ENCODE measurements around the gene ITPRIP. TPM values are rescaled to one million over a fixed set of nuclear protein-coding genes. Genes with fewer than 3 reads are reported as not detected.
A peak's percentile ranks its signal among the peaks of the same experiment; 100 is the strongest.

The ITPRIP gene
- total and polyA plus RNA-seq, 2 of the 8 experiments (the other 6 are each of a cell fraction or from before 2014, with no cell fraction given): 15.3 to 16.9 TPM

DNA sequence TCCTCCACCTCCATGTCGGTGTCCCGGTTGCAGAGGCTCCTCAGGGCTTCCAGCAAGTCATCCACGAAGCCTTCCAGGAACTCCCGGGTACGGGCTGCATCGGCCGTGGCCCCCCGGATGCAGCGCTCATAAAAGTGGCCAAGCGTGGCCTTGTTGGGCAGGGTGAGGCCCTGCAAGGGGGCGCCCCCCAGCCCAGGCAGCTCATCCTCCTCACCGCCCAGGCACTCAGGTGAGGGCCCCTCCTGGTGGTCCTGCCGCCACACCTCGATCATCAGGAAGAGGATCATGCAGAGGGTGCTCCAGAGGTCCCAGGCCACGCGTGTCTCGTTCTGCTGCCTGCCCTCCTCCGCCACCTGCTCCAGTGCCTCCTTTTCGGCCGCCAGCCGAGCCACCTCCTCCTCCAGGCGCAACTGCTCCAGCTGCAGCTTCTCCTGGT lies 22.8 kb downstream of the ITPRIP start:
- Histone ChIP-seq H2AK5ac (ENCODE audit: low read depth, low read length) (no peak overlapping the region), H4K8ac (ENCODE audit: extremely low read depth, insufficient read depth, low read length) (no peak overlapping the region), H3K4me3 (ENCODE audit: extremely low read depth in 1 of 4, insufficient read depth in 2 of 4, low read depth in 3 of 4, low read length in 4 of 4) (no peak overlapping the region), H3K36me3 (ENCODE audit: control insufficient read depth in 2 of 4, insufficient read depth in 4 of 4, low read length in 3 of 4) (peaks cover 13 to 29% (median 26%) of the 10 kb centered on the region in 4 experiments), H3K9ac (replicated peaks in 1 of 4; ENCODE audit: extremely low read depth in 1 of 4, low read depth in 3 of 4, low read length in 3 of 4) (no peak overlapping the region), H3K79me1 (ENCODE audit: low read depth, low read length) (peaks cover 32% of the 10 kb centered on the region), H2BK5ac (ENCODE audit: low read depth, low read length) (no peak overlapping the region), H2BK20ac (ENCODE audit: low read length) (no peak overlapping the region), H4K91ac (replicated peaks; ENCODE audit: insufficient read length, low read length) (no peak overlapping the region), H3K79me2 (ENCODE audit: control insufficient read depth in 1 of 2, insufficient read depth in 2 of 2, low read length in 2 of 2) (peaks cover 0 to 52% of the 10 kb centered on the region in 2 experiments; a peak in 2 of 4 replicates), H3K9me3 (ENCODE audit: insufficient read depth in 2 of 2, low read depth in 1 of 2, low read length in 1 of 2) (no peaks in the 10 kb centered on the region), H3K4me2 (ENCODE audit: insufficient read depth in 1 of 2, low read depth in 2 of 2, low read length in 2 of 2) (no peak overlapping the region), H2AFZ (ENCODE audit: low read length) (no peak overlapping the region), H2BK12ac (ENCODE audit: low read depth, low read length) (no peak overlapping the region), H3K23me2 (ENCODE audit: low read depth, low read length) (no peaks in the 10 kb centered on the region), H4K20me1 (replicated peaks in 1 of 2; ENCODE audit: control insufficient read depth in 1 of 2, insufficient read depth in 2 of 2, low read length in 2 of 2) (peaks cover 7 to 27% of the 10 kb centered on the region in 2 experiments), H2BK120ac (replicated peaks; ENCODE audit: low read depth, low read length) (no peak overlapping the region), H3K14ac (ENCODE audit: insufficient read length) (no peak overlapping the region), H3K56ac (replicated peaks; ENCODE audit: insufficient read length, low read depth, low read length) (no peak overlapping the region), H3K4me1 (replicated peaks in 1 of 4; ENCODE audit: control insufficient read depth in 3 of 4, insufficient read depth in 4 of 4, low read length in 3 of 4) (peaks cover 0 to 23% (median 17%) of the 10 kb centered on the region in 4 experiments; a peak in 6 of 7 replicates), H3K4ac (replicated peaks; ENCODE audit: insufficient read length, low read depth, low read length) (no peak overlapping the region), H3K27me3 (replicated peaks in 1 of 4; ENCODE audit: control insufficient read depth in 3 of 4, extremely low read depth in 1 of 4, insufficient read depth in 3 of 4, low read length in 3 of 4) (no peaks in the 10 kb centered on the region), H3K18ac (ENCODE audit: extremely low read depth, low read length) (no peak overlapping the region), H3K23ac (ENCODE audit: insufficient read length) (no peak overlapping the region), H3K27ac (ENCODE audit: low read depth, low read length) (no peak overlapping the region), H2BK15ac (ENCODE audit: low read length) (0 out of 2 replicates have a peak overlapping the region, but pooled peaks have one; percentile 29), H4K5ac (ENCODE audit: insufficient read length, low read depth, low read length) (no peak overlapping the region)
- no peak for TF ChIP-seq SP2 (IDR thresholded peaks at IDR 0.05; ENCODE audit: low read length)
- TF ChIP-seq BCL11A (IDR thresholded peaks at IDR 0.05; ENCODE audit: low read depth in 2 of 2, low read length in 2 of 2): no peak
- TF ChIP-seq EP300 (IDR thresholded peaks at IDR 0.05; ENCODE audit: borderline replicate concordance in 1 of 2, low read depth in 2 of 2, low read length in 2 of 2): no peak
- TF ChIP-seq CHD1 (IDR thresholded peaks at IDR 0.05; ENCODE audit: low read depth, low read length): no peak
- TF ChIP-seq, protein P1, sequence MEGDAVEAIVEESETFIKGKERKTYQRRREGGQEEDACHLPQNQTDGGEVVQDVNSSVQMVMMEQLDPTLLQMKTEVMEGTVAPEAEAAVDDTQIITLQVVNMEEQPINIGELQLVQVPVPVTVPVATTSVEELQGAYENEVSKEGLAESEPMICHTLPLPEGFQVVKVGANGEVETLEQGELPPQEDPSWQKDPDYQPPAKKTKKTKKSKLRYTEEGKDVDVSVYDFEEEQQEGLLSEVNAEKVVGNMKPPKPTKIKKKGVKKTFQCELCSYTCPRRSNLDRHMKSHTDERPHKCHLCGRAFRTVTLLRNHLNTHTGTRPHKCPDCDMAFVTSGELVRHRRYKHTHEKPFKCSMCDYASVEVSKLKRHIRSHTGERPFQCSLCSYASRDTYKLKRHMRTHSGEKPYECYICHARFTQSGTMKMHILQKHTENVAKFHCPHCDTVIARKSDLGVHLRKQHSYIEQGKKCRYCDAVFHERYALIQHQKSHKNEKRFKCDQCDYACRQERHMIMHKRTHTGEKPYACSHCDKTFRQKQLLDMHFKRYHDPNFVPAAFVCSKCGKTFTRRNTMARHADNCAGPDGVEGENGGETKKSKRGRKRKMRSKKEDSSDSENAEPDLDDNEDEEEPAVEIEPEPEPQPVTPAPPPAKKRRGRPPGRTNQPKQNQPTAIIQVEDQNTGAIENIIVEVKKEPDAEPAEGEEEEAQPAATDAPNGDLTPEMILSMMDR (IDR thresholded peaks at IDR 0.05; ENCODE audit: control extremely low read depth in 1 of 3, insufficient read depth in 1 of 3, low read depth in 1 of 3, low read length in 3 of 3): no peak
- TF ChIP-seq SP4 (IDR thresholded peaks at IDR 0.05; ENCODE audit: low read length): no peak
- TF ChIP-seq CBX5 (IDR thresholded peaks at IDR 0.05; ENCODE audit: low read depth, low read length): no peak
- TF ChIP-seq ASH2L (IDR thresholded peaks at IDR 0.05; ENCODE audit: low read length): no peak
- no peak for TF ChIP-seq YY1 (IDR thresholded peaks at IDR 0.05; ENCODE audit: low read depth, low read length)
- no peak for DNase-seq (ENCODE audit: low read depth in 1 of 2, low spot score in 2 of 2)
- 96% methylated on average over 21 of the region's 22 CpGs; no CpG with 5 or more reads in 1 of the 2 experiments for WGBS, 2 experiments (ENCODE audit: extremely low coverage in 1 of 2, insufficient coverage in 1 of 2, insufficient read length in 1 of 2, insufficient replicate concordance in 2 of 2, low coverage in 1 of 2, low lambda C conversion rate in 2 of 2, missing lambda C conversion rate in 1 of 2)
- ChIA-PET POLR2A (ENCODE audit: partially characterized antibody) (interaction anchor here (0.8 to 5.1 kb wide), 2 partner anchors 9 to 12 kb away, joined by 3 to 23 read pairs; no protein-coding TSS in a partner anchor), CTCF (ENCODE audit: partially characterized antibody) (interaction anchor here (0.7 to 18.5 kb wide), 10 partner anchors 9 to 50 kb away, joined by 3 to 331 read pairs (median 7); partner anchors contain the start of genes CFAP58 and ITPRIP)
- FAIRE-seq: no peak

All from H1 (cell line).